Endothelial cell of umbilical vein (primary cell): ENCODE measurements around the gene GLRB.

Source experiments
- EZH2 ChIP-seq: IDR thresholded peaks from 2 replicates; pipeline ENCODE4 v1.6.1; 2012; ENCODE audit warnings: borderline replicate concordance, low read depth, mild to moderate bottlenecking, moderate library complexity, low read length, inconsistent platforms; ENCODE audit not compliant: severe bottlenecking
- MYC ChIP-seq: IDR thresholded peaks from one replicate; pipeline ENCODE4 v1.6.1; 2011; ENCODE audit warnings: mild to moderate bottlenecking, low read depth, low read length
- TF ChIP-seq, protein P1 (sequence below), 2 donors: IDR thresholded peaks; 1 replicate in 1 of 2; 2 replicates in 1 of 2; pipeline ENCODE4 v1.5.1; 2011; ENCODE audit warnings: low read length in 2 of 2, mild to moderate bottlenecking in 2 of 2, moderate library complexity in 2 of 2, control low read depth in 1 of 2, inconsistent platforms in 1 of 2, low read depth in 1 of 2; ENCODE audit not compliant: insufficient read depth in 1 of 2; ENCODE audit errors: extremely low read depth in 1 of 2

DNA sequence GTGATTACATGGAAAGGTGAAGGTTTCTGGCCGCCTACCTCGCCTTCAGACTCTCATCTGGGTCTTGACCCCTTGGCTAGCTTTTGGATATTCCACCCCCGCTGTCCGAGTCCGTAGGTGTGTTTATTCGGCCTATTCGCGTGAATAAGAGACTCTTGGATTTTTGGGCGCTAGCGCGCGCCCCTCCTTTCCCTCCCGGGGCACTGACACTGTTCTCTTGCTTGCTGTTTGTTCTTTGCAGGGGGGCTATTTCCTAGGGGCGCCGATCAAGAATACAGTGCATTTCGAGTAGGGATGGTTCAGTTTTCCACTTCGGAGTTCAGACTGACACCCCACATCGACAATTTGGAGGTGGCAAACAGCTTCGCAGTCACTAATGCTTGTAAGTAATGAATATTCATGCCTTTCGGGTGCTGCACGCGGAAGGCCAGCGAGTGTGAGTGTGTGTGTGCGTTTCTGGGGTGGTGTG is 145.5 kb downstream of the GLRB start:
- TF ChIP-seq EZH2 (no peak), MYC (no peak)
- TF ChIP-seq, protein P1, sequence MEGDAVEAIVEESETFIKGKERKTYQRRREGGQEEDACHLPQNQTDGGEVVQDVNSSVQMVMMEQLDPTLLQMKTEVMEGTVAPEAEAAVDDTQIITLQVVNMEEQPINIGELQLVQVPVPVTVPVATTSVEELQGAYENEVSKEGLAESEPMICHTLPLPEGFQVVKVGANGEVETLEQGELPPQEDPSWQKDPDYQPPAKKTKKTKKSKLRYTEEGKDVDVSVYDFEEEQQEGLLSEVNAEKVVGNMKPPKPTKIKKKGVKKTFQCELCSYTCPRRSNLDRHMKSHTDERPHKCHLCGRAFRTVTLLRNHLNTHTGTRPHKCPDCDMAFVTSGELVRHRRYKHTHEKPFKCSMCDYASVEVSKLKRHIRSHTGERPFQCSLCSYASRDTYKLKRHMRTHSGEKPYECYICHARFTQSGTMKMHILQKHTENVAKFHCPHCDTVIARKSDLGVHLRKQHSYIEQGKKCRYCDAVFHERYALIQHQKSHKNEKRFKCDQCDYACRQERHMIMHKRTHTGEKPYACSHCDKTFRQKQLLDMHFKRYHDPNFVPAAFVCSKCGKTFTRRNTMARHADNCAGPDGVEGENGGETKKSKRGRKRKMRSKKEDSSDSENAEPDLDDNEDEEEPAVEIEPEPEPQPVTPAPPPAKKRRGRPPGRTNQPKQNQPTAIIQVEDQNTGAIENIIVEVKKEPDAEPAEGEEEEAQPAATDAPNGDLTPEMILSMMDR (IDR thresholded peaks at IDR 0.05; ENCODE audit: extremely low read depth in 1 of 2, insufficient read depth in 1 of 2, low read depth in 1 of 2, low read length in 2 of 2) = no peak
